MM.1S (cell line): ENCODE measurements around the gene RUSF1.
A peak's percentile ranks its signal among the peaks of the same experiment; 100 is the strongest.
"Not testable (repeated sequence)": the region's sequence is repeated elsewhere in the genome, so short reads cannot be mapped to it uniquely, and the experiment has no call there.

Source experiments
- DNase-seq: peaks from one replicate; pipeline ENCODE4 v3.0.0-alpha.2; 2015
- H2AFZ ChIP-seq: fragments of 300-600 bp; sonication (generic); 2 replicates; pipeline ENCODE4 v1.6.0; 2016; ENCODE audit warnings: antibody characterized with exemption, low read length
- H3F3A ChIP-seq: fragments of 300-600 bp; sonication (generic); 2 replicates; pipeline ENCODE4 v1.6.1; 2016; ENCODE audit warnings: mild to moderate bottlenecking, antibody characterized with exemption, low read length, moderate library complexity, mixed read lengths; ENCODE audit not compliant: insufficient read depth
- H3K27ac ChIP-seq: fragments of 300-600 bp; sonication (generic); 2 replicates; pipeline ENCODE4 v1.5.1; 2016; ENCODE audit warnings: mild to moderate bottlenecking, low read length
- H3K27me3 ChIP-seq: fragments of 300-600 bp; sonication (generic); replicated peaks from 2 replicates; pipeline ENCODE4 v1.6.0; 2016; ENCODE audit warnings: low read length; ENCODE audit not compliant: insufficient read depth
- H3K36me3 ChIP-seq: fragments of 300-600 bp; sonication (generic); replicated peaks from 2 replicates; pipeline ENCODE4 v1.6.1; 2016; ENCODE audit warnings: mild to moderate bottlenecking, low read length, mixed read lengths; ENCODE audit not compliant: insufficient read depth
- H3K4me1 ChIP-seq: fragments of 300-600 bp; sonication (generic); 2 replicates; pipeline ENCODE4 v1.6.1; 2016; ENCODE audit warnings: low read length, mixed read lengths
- H3K4me2 ChIP-seq: fragments of 300-600 bp; sonication (generic); 2 replicates; pipeline ENCODE4 v1.6.0; 2016; ENCODE audit warnings: low read depth, low read length
- H3K4me3 ChIP-seq: fragments of 300-600 bp; sonication (generic); 2 replicates; pipeline ENCODE4 v1.5.1; 2016; ENCODE audit warnings: low read length, mixed read lengths
- H3K79me2 ChIP-seq: fragments of 300-600 bp; sonication (generic); 2 replicates; pipeline ENCODE4 v1.6.1; 2016; ENCODE audit warnings: mixed run types, low read length, mixed read lengths
- H3K9ac ChIP-seq: fragments of 300-600 bp; sonication (generic); 2 replicates; pipeline ENCODE4 v1.6.1; 2016; ENCODE audit warnings: low read length, mixed read lengths
- H3K9me2 ChIP-seq: fragments of 300-600 bp; sonication (generic); replicated peaks from 2 replicates; pipeline ENCODE4 v1.6.1; 2016; ENCODE audit warnings: mild to moderate bottlenecking, low read length, mixed read lengths; ENCODE audit not compliant: insufficient read depth
- H3K9me3 ChIP-seq: fragments of 300-600 bp; sonication (generic); replicated peaks from 2 replicates; pipeline ENCODE4 v1.6.1; 2016; ENCODE audit warnings: mild to moderate bottlenecking, low read length, mixed read lengths; ENCODE audit not compliant: insufficient read depth
- H4K20me1 ChIP-seq: fragments of 300-600 bp; sonication (generic); 2 replicates; pipeline ENCODE4 v1.6.1; 2016; ENCODE audit warnings: mild to moderate bottlenecking, low read length, moderate library complexity, mixed read lengths; ENCODE audit not compliant: insufficient read depth
- CTCF ChIP-seq: fragments of 300-600 bp; sonication (generic); IDR thresholded peaks from 2 replicates; pipeline ENCODE4 v1.5.1; 2016; ENCODE audit warnings: antibody characterized with exemption, low read length, mixed read lengths
- EZH2 ChIP-seq: fragments of 300-600 bp; sonication (generic); optimal IDR thresholded peaks from 2 replicates; pipeline ENCODE3; 2017; ENCODE audit warnings: low read depth, mild to moderate bottlenecking, antibody characterized with exemption, low read length, mixed read lengths
- EZH2phosphoT487 ChIP-seq: fragments of 300-600 bp; sonication (generic); IDR thresholded peaks from 2 replicates; pipeline ENCODE4 v1.6.1; 2018; ENCODE audit warnings: antibody characterized with exemption, low read length

RUSF1 gene

GRCh38 chr16:31507929-31508705 lies at the start of gene RUSF1:
Gene RUSF1 (minus strand): TSS chr16:31508391. CDS start chr16:31508373, 18 bp downstream.
- peak within 1 kb of the TSS; percentile 93 for H2AFZ ChIP-seq
- no peaks in the 10 kb centered on the region for H3K9me2 ChIP-seq
- peaks cover 12% of the 10 kb centered on the region for H3K4me1 ChIP-seq
- H3K27ac ChIP-seq: peak within 1 kb of the TSS; percentile 51; the same call in 1 of the 2 replicates
- H3K27me3 ChIP-seq: no peaks in the 10 kb centered on the region
- H3K9me3 ChIP-seq: no peaks in the 10 kb centered on the region
- peak; percentile 91 for DNase-seq
- peak within 1 kb of the TSS; percentile 100 for H3K4me3 ChIP-seq
- TF ChIP-seq EZH2 (no peak), EZH2phosphoT487 (no peak), CTCF (no peak)
- H3K79me2 ChIP-seq: peaks cover 25% of the 10 kb centered on the region
- H3K4me2 ChIP-seq: peak within 1 kb of the TSS; percentile 93
- H3K9ac ChIP-seq: peak within 1 kb of the TSS; percentile 98
- H3K36me3 ChIP-seq: no peaks in the 10 kb centered on the region
- H4K20me1 ChIP-seq: no peaks in the 10 kb centered on the region
- H3F3A ChIP-seq: no peaks in the 10 kb centered on the region

GRCh38 chr16:31542763-31543162 lies 34.6 kb upstream of the RUSF1 start:
- Histone ChIP-seq H3K27me3 (no peaks in the 10 kb centered on the region; the same call in 1 of the 2 replicates), H4K20me1 (no peaks in the 10 kb centered on the region), H3K9ac (no peak overlapping the region), H3K9me3 (no peaks in the 10 kb centered on the region), H3F3A (no peaks in the 10 kb centered on the region), H3K4me2 (no peak overlapping the region), H3K79me2 (no peaks in the 10 kb centered on the region), H3K27ac (no peak overlapping the region), H3K36me3 (no peaks in the 10 kb centered on the region), H2AFZ (no peak overlapping the region), H3K4me1 (no peaks in the 10 kb centered on the region), H3K4me3 (no peak overlapping the region), H3K9me2 (no peaks in the 10 kb centered on the region)
- no peak for DNase-seq
- TF ChIP-seq EZH2phosphoT487 (no peak), EZH2 (no peak), CTCF (no peak)

- not testable (repeated sequence) for H3K4me2 ChIP-seq, H3K9me3 ChIP-seq, H3K9me2 ChIP-seq, H3K27ac ChIP-seq, H3K27me3 ChIP-seq, H4K20me1 ChIP-seq, H3K4me1 ChIP-seq, H3K79me2 ChIP-seq, H3K36me3 ChIP-seq, H3K9ac ChIP-seq, DNase-seq, H3K4me3 ChIP-seq, H2AFZ ChIP-seq, H3F3A ChIP-seq
Observed at GRCh38 chr16:31539762-31540161, 31.6 kb upstream of the RUSF1 start.

GRCh38 chr16:31538243-31538598 lies 30.0 kb upstream of the RUSF1 start:
- not testable (repeated sequence) for H3K9me3 ChIP-seq, H3K4me2 ChIP-seq, H3F3A ChIP-seq, H3K27me3 ChIP-seq, H3K9ac ChIP-seq, H3K36me3 ChIP-seq, H3K4me1 ChIP-seq, DNase-seq, H3K79me2 ChIP-seq, H3K9me2 ChIP-seq, H2AFZ ChIP-seq, H4K20me1 ChIP-seq, H3K4me3 ChIP-seq, H3K27ac ChIP-seq
